Activated CD4-positive, alpha-beta T cell treated with anti-CD3 and anti-CD28 coated beads, Interleukin-2, amount 10 ng/mL, durations not matched to agents 7 days and 5 days (primary cell): ENCODE data around the gene TFEB. TPM values are rescaled to one million over a fixed set of nuclear protein-coding genes. Genes with fewer than 3 reads are reported as not detected.

Experiments used
- CTCF ChIA-PET: fragments of 350-600 bp; sonication (Branson Sonifier 250); formaldehyde crosslinking; loops from one replicate; lab custom pipeline; 2021; ENCODE audit warnings: antibody characterized with exemption; lab: Charles Lee
- POLR2A ChIA-PET: fragments of 350-600 bp; sonication (Branson Sonifier 250); formaldehyde crosslinking; loops from one replicate; lab custom pipeline; 2021; ENCODE audit warnings: antibody characterized with exemption; lab: Charles Lee
- DNase-seq: peaks from one replicate; pipeline ENCODE4 v3.0.0-alpha.2; 2020
- H3K27ac Mint-ChIP-seq: one replicate; pipeline ENCODE4 v1.8.0; 2021; ENCODE audit warnings: mild to moderate bottlenecking, moderate library complexity, mixed read lengths
- H3K27me3 Mint-ChIP-seq: one replicate; pipeline ENCODE4 v1.8.0; 2021; ENCODE audit warnings: mixed read lengths
- H3K36me3 Mint-ChIP-seq: one replicate; pipeline ENCODE4 v1.8.0; 2021; ENCODE audit warnings: low read depth, mixed read lengths
- H3K4me1 Mint-ChIP-seq: one replicate; pipeline ENCODE4 v1.8.0; 2021; ENCODE audit warnings: mixed read lengths
- H3K4me3 Mint-ChIP-seq: one replicate; pipeline ENCODE4 v1.8.0; 2021; ENCODE audit warnings: mild to moderate bottlenecking, moderate library complexity, mixed read lengths
- H3K9me3 Mint-ChIP-seq: one replicate; pipeline ENCODE4 v1.8.0; 2021; ENCODE audit warnings: mixed read lengths
- total RNA-seq, 2 experiments: library from RNA; stranded (reverse); gene quantifications; one replicate each; pipeline ENCODE4 v1.2.3, GENCODE V29; 2021

The TFEB gene
- total RNA-seq, 2 experiments from 2014 or later = 9.7 to 12.5 TPM

DNA sequence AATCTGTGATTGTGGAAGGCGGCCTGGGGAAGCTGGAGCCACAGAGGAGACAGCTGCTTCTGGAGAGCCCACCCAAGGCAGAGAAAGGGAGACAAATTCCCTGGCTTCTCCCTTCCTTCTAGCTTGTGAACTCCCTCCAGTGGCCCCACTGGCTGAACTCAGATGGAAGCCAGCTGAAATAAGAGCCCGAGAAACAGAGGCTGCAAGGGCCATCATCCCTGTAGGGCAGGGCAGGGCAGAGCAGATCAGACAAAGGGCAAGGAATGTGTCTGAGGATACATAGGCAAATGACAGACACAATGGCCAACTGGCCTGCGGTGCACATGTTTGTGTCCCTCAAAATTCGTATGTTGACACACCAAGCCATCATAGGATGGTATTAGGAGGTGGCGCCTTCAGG, 71.8 kb downstream of the TFEB start:
- Mint-ChIP-seq H3K36me3 (no peaks in the 10 kb centered on the region), H3K27me3 (peaks cover 38% of the 10 kb centered on the region), H3K9me3 (no peaks in the 10 kb centered on the region), H3K27ac (no peak overlapping the region), H3K4me1 (no peaks in the 10 kb centered on the region), H3K4me3 (no peak overlapping the region)
- ChIA-PET CTCF (no interaction called here), POLR2A (no interaction called here)
- no peak for DNase-seq

DNA sequence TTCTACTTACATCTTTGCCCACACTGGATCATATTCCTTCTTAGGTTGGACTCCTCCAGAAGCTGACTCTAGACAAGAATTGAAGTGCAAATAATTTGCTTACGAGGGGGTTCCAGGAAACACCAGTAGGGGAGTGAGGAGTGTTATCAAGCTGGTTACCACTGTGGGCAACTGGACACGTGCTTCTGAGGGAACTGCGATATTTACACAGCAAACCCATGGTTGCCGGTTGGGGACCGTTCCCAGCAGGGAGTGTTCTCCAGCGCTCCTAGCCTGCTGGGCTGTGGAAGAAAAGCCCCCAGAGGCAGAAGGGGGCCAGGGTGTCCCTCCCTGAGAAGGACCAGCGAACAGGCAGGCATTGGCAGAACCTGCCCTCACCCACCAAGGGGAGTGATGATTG, 75.5 kb downstream of the TFEB start:
- ChIA-PET CTCF (no interaction called here), POLR2A (no interaction called here)
- H3K4me3 Mint-ChIP-seq = no peak overlapping the region
- no peaks in the 10 kb centered on the region for H3K9me3 Mint-ChIP-seq
- H3K27me3 Mint-ChIP-seq = peaks cover 31% of the 10 kb centered on the region
- H3K27ac Mint-ChIP-seq = no peak overlapping the region
- DNase-seq = no peak
- H3K4me1 Mint-ChIP-seq = no peaks in the 10 kb centered on the region
- no peaks in the 10 kb centered on the region for H3K36me3 Mint-ChIP-seq

DNA sequence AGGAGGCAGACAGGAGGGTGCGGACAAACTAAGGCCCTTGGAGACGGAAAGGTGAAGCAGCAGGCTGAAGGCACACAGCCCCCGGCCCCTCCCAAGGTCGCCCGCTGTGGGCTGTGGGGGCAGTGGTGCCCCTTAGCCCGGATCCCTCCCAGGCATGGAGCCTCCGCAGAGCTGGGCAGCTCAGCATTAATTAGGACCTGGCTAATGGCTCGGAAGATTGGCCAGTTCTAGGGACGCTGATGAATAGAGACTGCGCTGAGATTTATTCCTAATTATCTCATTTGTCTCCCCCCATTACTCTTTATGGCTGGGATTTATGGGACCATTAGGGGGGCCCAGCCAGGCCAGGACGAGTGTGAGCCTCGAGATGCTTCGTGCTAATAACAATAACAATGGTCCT, 76.8 kb downstream of the TFEB start:
- peaks cover 28% of the 10 kb centered on the region for H3K27me3 Mint-ChIP-seq
- H3K27ac Mint-ChIP-seq = no peak overlapping the region
- ChIA-PET POLR2A (no interaction called here), CTCF (interaction anchor here (1.5 kb wide), 1 partner anchor 56 kb away, joined by 4 read pairs; no protein-coding TSS in a partner anchor)
- H3K4me1 Mint-ChIP-seq = no peaks in the 10 kb centered on the region
- no peaks in the 10 kb centered on the region for H3K9me3 Mint-ChIP-seq
- H3K4me3 Mint-ChIP-seq = no peak overlapping the region
- DNase-seq = no peak
- H3K36me3 Mint-ChIP-seq = no peaks in the 10 kb centered on the region

- Mint-ChIP-seq H3K9me3 (no peaks in the 10 kb centered on the region), H3K27ac (no peak overlapping the region), H3K36me3 (no peaks in the 10 kb centered on the region), H3K4me3 (no peak overlapping the region), H3K4me1 (no peaks in the 10 kb centered on the region), H3K27me3 (peaks cover 21% of the 10 kb centered on the region)
- POLR2A ChIA-PET = no interaction called here
- no peak for DNase-seq
- CTCF ChIA-PET = no interaction called here
These were observed 78.0 kb downstream of the TFEB start for GRCh38 chr6:41657131-41658094.

GRCh38 chr6:41656002-41656691, 79.3 kb downstream of the TFEB start:
- Mint-ChIP-seq H3K4me1 (no peaks in the 10 kb centered on the region), H3K4me3 (no peak overlapping the region), H3K36me3 (no peaks in the 10 kb centered on the region), H3K27ac (no peak overlapping the region), H3K9me3 (no peaks in the 10 kb centered on the region), H3K27me3 (peaks cover 9% of the 10 kb centered on the region)
- ChIA-PET CTCF (interaction anchor here (0.7 kb wide), 1 partner anchor 27 kb away, joined by 4 read pairs; no protein-coding TSS in a partner anchor), POLR2A (no interaction called here)
- DNase-seq = no peak

GRCh38 chr6:41655646-41656001, 79.8 kb downstream of the TFEB start:
- DNase-seq = no peak
- Mint-ChIP-seq H3K27me3 (peaks cover 8% of the 10 kb centered on the region), H3K27ac (no peak overlapping the region), H3K4me1 (no peaks in the 10 kb centered on the region), H3K9me3 (no peaks in the 10 kb centered on the region), H3K4me3 (no peak overlapping the region), H3K36me3 (no peaks in the 10 kb centered on the region)
- ChIA-PET POLR2A (no interaction called here), CTCF (interaction anchor here (0.6 to 0.7 kb wide), 2 partner anchors 28 to 92 kb away, joined by 4 read pairs; no protein-coding TSS in a partner anchor)

- H3K4me3 Mint-ChIP-seq = no peak overlapping the region
- DNase-seq = no peak
- no peak overlapping the region for H3K27ac Mint-ChIP-seq
- peaks cover 7% of the 10 kb centered on the region for H3K27me3 Mint-ChIP-seq
- no peaks in the 10 kb centered on the region for H3K9me3 Mint-ChIP-seq
- CTCF ChIA-PET = interaction anchor here (0.6 to 0.7 kb wide), 2 partner anchors 28 to 93 kb away, joined by 4 read pairs; no protein-coding TSS in a partner anchor
- H3K36me3 Mint-ChIP-seq = no peaks in the 10 kb centered on the region
- no peaks in the 10 kb centered on the region for H3K4me1 Mint-ChIP-seq
- POLR2A ChIA-PET = no interaction called here
These were observed 80.2 kb downstream of the TFEB start for GRCh38 chr6:41655176-41655575.

DNA sequence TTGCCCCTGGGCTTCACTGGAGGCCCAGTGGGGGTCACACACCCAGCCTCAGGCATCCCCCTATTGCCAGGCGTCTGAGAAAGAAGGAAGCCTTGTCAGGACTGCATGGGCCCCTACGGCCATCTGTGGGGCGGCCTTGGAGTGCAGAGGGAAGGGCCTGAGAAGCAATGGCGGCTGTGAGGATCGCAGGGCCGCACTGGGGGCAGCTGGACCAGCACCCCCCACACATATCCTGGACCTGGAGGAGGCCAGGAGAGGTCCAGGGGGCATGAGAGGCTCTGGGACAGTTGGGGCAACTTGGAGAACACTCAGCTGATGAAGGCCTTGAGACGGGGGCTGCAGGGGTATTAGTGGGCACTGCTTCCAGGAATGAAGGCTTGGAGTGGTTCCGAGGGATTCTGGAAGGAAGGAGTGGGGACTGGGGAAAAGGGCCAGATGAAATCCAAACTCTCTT, 80.7 kb downstream of the TFEB start:
- CTCF ChIA-PET = no interaction called here
- Mint-ChIP-seq H3K4me1 (no peaks in the 10 kb centered on the region), H3K36me3 (no peaks in the 10 kb centered on the region), H3K27me3 (peaks cover 7% of the 10 kb centered on the region), H3K9me3 (no peaks in the 10 kb centered on the region), H3K4me3 (no peak overlapping the region), H3K27ac (no peak overlapping the region)
- no peak for DNase-seq
- POLR2A ChIA-PET = no interaction called here

- no peak overlapping the region for H3K27ac Mint-ChIP-seq
- POLR2A ChIA-PET = no interaction called here
- H3K4me1 Mint-ChIP-seq = no peaks in the 10 kb centered on the region
- H3K36me3 Mint-ChIP-seq = no peaks in the 10 kb centered on the region
- no peaks in the 10 kb centered on the region for H3K9me3 Mint-ChIP-seq
- H3K27me3 Mint-ChIP-seq = peaks cover 7% of the 10 kb centered on the region
- H3K4me3 Mint-ChIP-seq = no peak overlapping the region
- DNase-seq = no peak
- CTCF ChIA-PET = no interaction called here
These were observed 81.2 kb downstream of the TFEB start for GRCh38 chr6:41654151-41654697.

- Mint-ChIP-seq H3K36me3 (no peaks in the 10 kb centered on the region), H3K9me3 (no peaks in the 10 kb centered on the region), H3K27me3 (peaks cover 6% of the 10 kb centered on the region), H3K4me1 (no peaks in the 10 kb centered on the region), H3K27ac (no peak overlapping the region), H3K4me3 (no peak overlapping the region)
- CTCF ChIA-PET = no interaction called here
- POLR2A ChIA-PET = no interaction called here
- DNase-seq = no peak
These were observed 81.7 kb downstream of the TFEB start for GRCh38 chr6:41653691-41654090.

- ChIA-PET CTCF (no interaction called here), POLR2A (no interaction called here)
- Mint-ChIP-seq H3K27ac (no peak overlapping the region), H3K36me3 (no peaks in the 10 kb centered on the region), H3K9me3 (no peaks in the 10 kb centered on the region), H3K4me1 (no peaks in the 10 kb centered on the region), H3K4me3 (no peak overlapping the region), H3K27me3 (peaks cover 4% of the 10 kb centered on the region)
- no peak for DNase-seq
These were observed 82.3 kb downstream of the TFEB start for GRCh38 chr6:41652866-41653652.

GRCh38 chr6:41651962-41652657, 83.3 kb downstream of the TFEB start:
- no peak for DNase-seq
- H3K36me3 Mint-ChIP-seq = no peaks in the 10 kb centered on the region
- no peaks in the 10 kb centered on the region for H3K4me1 Mint-ChIP-seq
- no peak overlapping the region for H3K27ac Mint-ChIP-seq
- no peaks in the 10 kb centered on the region for H3K9me3 Mint-ChIP-seq
- POLR2A ChIA-PET = no interaction called here
- CTCF ChIA-PET = interaction anchor here (1.4 kb wide), 1 partner anchor 283 kb away, joined by 3 read pairs; no protein-coding TSS in a partner anchor
- H3K4me3 Mint-ChIP-seq = no peak overlapping the region
- peaks cover 3% of the 10 kb centered on the region for H3K27me3 Mint-ChIP-seq
